ENCODE data around the gene KCNC1.

KCNC1 gene

DNA sequence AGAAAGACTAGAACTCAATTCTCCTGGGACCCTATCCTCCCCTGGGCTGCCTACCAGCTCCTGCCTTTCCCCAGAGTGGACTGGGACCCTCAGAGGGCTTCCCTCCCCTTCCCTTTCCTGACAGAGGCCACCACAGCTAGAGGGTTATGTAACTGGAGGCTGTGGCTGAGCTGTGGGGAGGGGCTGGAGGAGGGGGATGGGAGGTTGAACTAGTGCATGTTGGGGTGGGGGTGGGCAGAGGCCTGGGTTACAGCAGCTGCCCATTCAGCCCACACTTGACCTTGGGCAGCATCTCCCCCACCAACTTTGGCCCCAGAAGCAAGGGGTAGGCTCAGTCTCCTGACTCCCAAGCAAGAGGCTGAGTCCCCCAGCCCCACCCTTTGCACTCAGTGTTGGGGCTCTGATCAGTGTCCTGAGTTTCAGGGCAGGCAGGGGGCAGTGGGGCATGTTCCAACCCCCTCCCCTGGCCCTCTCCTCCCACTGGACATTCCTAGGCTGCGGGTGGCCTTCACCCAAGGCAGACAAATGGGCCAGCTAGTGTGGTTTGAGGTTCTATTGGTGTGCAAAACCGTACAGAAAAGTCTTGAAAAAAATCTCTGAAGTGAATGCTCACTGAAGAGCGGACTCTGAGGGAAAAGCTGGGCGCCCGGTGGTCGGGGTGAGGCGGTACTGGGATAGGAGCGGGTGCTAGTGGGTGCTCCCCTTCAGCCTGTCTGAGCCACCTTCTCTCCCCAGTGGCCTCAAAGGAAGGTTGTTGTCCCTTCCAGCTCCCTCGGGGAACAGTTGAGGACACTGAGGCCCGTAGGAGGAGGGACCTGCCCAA is 3.8 kb downstream of the KCNC1 start:
- no peak for DNase-seq (ENCODE audit: low spot score)
- H3K27ac ChIP-seq: no peak overlapping the region
- H3K4me3 ChIP-seq: no peak overlapping the region
- TF ChIP-seq, protein P1, sequence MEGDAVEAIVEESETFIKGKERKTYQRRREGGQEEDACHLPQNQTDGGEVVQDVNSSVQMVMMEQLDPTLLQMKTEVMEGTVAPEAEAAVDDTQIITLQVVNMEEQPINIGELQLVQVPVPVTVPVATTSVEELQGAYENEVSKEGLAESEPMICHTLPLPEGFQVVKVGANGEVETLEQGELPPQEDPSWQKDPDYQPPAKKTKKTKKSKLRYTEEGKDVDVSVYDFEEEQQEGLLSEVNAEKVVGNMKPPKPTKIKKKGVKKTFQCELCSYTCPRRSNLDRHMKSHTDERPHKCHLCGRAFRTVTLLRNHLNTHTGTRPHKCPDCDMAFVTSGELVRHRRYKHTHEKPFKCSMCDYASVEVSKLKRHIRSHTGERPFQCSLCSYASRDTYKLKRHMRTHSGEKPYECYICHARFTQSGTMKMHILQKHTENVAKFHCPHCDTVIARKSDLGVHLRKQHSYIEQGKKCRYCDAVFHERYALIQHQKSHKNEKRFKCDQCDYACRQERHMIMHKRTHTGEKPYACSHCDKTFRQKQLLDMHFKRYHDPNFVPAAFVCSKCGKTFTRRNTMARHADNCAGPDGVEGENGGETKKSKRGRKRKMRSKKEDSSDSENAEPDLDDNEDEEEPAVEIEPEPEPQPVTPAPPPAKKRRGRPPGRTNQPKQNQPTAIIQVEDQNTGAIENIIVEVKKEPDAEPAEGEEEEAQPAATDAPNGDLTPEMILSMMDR (IDR thresholded peaks at IDR 0.05): no peak

DNA sequence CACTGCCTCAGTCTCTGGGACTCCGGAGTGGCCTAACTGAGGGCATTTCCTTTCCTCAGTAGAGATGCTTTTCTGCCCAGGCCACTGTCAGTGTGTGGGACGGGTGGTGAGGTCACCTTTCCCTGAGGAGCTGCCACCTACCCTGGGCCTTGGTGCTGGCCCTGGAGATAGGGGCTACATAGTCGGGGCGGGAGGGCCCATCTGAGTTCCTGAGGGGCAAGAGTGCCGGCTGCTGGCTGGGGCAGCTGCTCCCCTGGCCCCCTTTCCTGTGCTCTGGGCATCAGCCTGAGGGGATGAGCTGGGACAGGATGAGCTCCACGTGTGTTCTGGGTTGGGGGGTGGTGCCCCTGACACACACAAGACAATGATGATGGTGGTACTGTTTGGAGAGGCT is 5.4 kb downstream of the KCNC1 start:
- DNase-seq (ENCODE audit: low spot score): no peak
- Histone ChIP-seq H3K27ac (no peak overlapping the region), H3K4me3 (no peak overlapping the region)
- TF ChIP-seq, protein P1 (IDR thresholded peaks at IDR 0.05): no peak

DNA sequence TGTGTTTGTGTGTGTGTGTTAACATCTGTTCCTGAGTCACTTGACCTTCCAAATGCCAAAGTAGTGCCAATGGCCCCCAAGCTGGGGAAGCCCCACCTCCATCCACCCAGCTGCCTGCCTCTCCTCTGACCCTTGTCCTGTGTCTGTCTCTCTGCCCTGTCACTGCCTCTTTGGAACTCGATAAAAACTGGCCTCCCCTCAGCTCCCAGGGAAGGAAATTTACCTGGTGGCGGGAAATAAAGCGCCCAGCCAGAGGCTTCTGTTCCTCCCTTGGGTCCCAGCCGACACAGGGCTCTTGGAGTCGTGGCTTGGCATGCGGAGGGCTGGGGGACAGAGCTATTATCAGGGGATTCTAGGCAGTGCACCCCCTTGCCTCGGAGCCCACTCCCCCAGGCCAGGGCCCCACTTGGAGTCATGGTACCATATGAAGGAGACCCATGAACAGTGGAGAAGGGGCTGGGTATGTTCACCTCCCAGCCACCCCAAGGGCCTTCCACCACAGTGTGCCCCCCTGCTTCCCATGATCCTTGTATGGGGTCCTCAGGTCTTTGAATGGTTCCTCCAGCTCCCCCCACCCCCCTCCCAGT is 6.2 kb downstream of the KCNC1 start:
- TF ChIP-seq, protein P1 (IDR thresholded peaks at IDR 0.05): no peak
- Histone ChIP-seq H3K4me3 (no peak overlapping the region), H3K27ac (no peak overlapping the region)
- DNase-seq (ENCODE audit: low spot score): no peak

DNA sequence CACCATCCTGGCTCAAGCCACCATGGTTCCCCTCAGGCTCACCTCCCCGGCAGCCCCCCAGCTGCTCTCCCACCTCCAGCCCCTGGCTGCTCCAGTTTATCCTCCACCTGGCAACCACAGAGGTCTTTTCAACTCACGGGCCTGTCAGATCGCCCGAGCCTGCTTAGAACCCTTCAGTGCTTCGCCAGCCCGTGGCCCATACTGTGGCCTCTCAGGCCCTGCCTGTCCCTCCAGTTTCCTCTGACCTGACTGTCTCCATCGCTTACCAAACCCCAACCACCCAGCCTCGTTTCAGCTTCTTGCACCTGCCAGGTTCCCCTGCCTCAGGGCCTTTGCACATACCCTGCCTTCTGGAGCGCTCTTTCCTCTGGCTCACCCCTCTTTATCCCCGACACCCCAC is 6.9 kb downstream of the KCNC1 start:
- DNase-seq (ENCODE audit: low spot score): no peak
- no peak overlapping the region for H3K4me3 ChIP-seq
- TF ChIP-seq, protein P1 (IDR thresholded peaks at IDR 0.05): no peak

DNA sequence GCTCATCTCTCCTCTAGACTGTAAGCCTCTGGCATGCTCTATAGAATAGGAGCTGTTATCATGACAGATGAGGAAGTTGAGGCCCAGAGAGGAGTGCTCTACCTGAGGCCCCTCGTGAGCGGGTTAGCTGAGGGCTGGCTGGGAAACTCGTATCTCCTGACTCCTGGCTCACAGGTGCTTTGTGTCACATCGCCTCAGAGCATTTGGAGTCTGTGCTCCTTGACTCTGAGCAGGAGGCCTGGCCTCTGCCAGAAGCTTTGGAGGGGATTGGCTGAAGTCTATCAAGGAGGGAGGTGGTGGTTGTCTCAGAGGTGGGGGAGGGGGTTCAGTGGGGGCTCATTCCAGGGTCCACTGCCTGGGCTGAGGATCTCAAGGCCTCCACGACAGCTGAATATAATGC is 7.4 kb downstream of the KCNC1 start:
- no peak for DNase-seq (ENCODE audit: low spot score)
- TF ChIP-seq, protein P1 (IDR thresholded peaks at IDR 0.05): no peak
- H3K27ac ChIP-seq: no peak overlapping the region
- no peak overlapping the region for H3K4me3 ChIP-seq

More for the DNA sequence above, 6.9 kb downstream of the KCNC1 start:
- no peak overlapping the region for H3K27ac ChIP-seq

DNA sequence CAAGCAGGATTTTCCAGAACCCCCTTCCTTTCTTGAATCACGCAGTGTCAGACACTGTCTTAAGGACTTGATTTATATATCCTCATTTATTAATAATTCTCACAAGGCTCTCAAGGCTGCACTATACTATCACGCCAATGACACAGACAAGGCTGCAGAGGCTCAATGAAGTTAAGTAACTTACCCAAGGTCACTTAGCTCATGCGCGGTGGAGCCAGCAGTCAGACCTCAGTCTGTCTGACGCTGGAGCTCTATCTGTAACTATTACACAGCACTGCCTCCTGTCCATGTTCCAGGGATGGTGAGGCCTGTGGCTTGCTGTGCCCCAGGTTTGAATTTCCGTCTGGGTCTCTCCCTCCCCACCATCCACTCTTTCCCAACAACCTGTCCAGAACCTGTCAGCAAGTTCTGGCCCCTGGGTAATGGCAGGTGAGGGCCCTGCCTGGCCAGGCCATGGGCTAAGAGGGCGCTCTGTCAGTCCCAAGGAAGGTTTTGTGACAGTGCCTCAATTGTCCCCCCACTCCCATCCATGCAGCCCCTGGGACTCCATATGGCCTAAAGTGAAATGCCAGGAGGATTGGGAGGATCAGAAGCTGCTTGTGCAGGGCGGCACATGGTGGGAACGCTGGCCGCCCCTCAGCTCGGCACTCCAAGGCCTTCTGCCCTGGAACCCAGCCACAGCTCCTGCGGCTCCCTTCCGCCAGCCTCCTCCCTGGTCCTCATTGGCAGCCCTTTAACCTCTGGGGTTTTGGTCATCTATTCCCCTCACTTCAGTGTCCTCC is 8.6 kb downstream of the KCNC1 start:
- TF ChIP-seq, protein P1 (IDR thresholded peaks at IDR 0.05): no peak
- Histone ChIP-seq H3K4me3 (no peak overlapping the region), H3K27ac (no peak overlapping the region)
- no peak for DNase-seq (ENCODE audit: low spot score)
